ENCODE data around the gene COL9A2.

DNA sequence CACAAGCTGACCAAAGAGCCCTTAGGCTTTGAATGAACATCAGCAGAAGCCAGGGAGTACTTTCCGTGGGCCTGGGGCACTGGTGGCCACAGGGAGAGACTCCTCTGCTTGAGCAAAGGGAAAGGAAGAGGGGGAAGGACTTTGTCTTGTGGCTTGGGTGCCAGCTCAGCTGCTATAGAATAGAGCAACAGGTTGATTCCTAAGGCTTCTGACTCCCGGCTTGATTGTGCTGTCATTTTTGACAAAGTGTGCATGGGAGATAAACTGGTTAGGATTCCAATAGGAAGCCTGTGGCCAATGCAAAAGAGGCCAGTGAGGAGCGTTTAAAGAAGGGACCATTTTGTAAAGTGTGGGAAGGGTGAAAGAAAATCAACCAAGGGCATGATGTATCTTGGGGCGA is 44.6 kb upstream of the COL9A2 start:
- TF ChIP-seq CTCF (IDR thresholded peaks at IDR 0.05) (no peak), POLR2AphosphoS5 (IDR thresholded peaks at IDR 0.05) (no peak), POLR2A (IDR thresholded peaks at IDR 0.05) (no peak), EP300 (IDR thresholded peaks at IDR 0.05; ENCODE audit: low read depth) (no peak)
